D341Med (cell line): Measurements from ENCODE around the gene HSPA8.
"Not testable (repeated sequence)": the region's sequence is repeated elsewhere in the genome, so short reads cannot be mapped to it uniquely, and the experiment has no call there.

ENCODE experiments used
- DNase-seq: peaks from one replicate; pipeline ENCODE4 v3.0.0; 2012; ENCODE audit warnings: low spot score

HSPA8 gene

GRCh38 chr11:123072332-123072761 is 10.4 kb upstream of the HSPA8 start:
- no peak for DNase-seq

- no peak for DNase-seq
These were observed 8.2 kb upstream of the HSPA8 start for GRCh38 chr11:123069908-123070821.

GRCh38 chr11:123065621-123066020 is 3.7 kb upstream of the HSPA8 start:
- DNase-seq, result no peak

- DNase-seq, result no peak
These were observed 2.1 kb upstream of the HSPA8 start for GRCh38 chr11:123063826-123064657.

GRCh38 chr11:123062892-123063825 is 1.2 kb upstream of the HSPA8 start:
- no peak for DNase-seq

- DNase-seq, result peak; percentile 93
These were observed 389 bp upstream of the HSPA8 start for GRCh38 chr11:123062158-123062891.

- no peak for DNase-seq
These were observed 1.5 kb downstream of the HSPA8 start for GRCh38 chr11:123060277-123061000.

GRCh38 chr11:123059041-123059920 is 2.7 kb downstream of the HSPA8 start:
- not testable (repeated sequence) for DNase-seq

GRCh38 chr11:123057661-123058305 is 4.2 kb downstream of the HSPA8 start:
- no peak for DNase-seq

GRCh38 chr11:123056835-123057491 is 5.0 kb downstream of the HSPA8 start:
- no peak for DNase-seq

- DNase-seq, result no peak
These were observed 6.6 kb downstream of the HSPA8 start for GRCh38 chr11:123055191-123055901.

GRCh38 chr11:123054301-123055065 is 7.5 kb downstream of the HSPA8 start:
- DNase-seq, result peak; percentile 67

- DNase-seq, result no peak
These were observed 8.8 kb downstream of the HSPA8 start for GRCh38 chr11:123052901-123053721.

GRCh38 chr11:123051634-123052033 is 10.3 kb downstream of the HSPA8 start:
- DNase-seq, result no peak

GRCh38 chr11:123051146-123051545 is 10.8 kb downstream of the HSPA8 start:
- no peak for DNase-seq

- DNase-seq, result no peak
These were observed 14.0 kb downstream of the HSPA8 start for GRCh38 chr11:123047947-123048293.
